ENCODE results near the gene GARNL3. TPM values are rescaled to one million over a fixed set of nuclear protein-coding genes. Genes with fewer than 3 reads are reported as not detected.

The GARNL3 gene
- total and polyA plus RNA-seq, 2 donors (not counting 3 experiments of a cell fraction or from before 2014, with no cell fraction given): 1.4 to 8.3 TPM

- Histone ChIP-seq H3K9me3 (replicated peaks; ENCODE audit: control insufficient read depth, insufficient read depth, low read length) (no peaks in the 10 kb centered on the region), H2AFZ (ENCODE audit: low read depth, low read length) (no peak overlapping the region), H4K20me1 (replicated peaks; ENCODE audit: control insufficient read depth, extremely low read depth, insufficient read depth, low read length) (no peaks in the 10 kb centered on the region), H3K4me3 (replicated peaks in 1 of 3; ENCODE audit: insufficient read depth in 1 of 3, low read depth in 1 of 3, low read length in 3 of 3) (no peak overlapping the region), H3K9me1 (replicated peaks; ENCODE audit: control insufficient read depth, extremely low read depth, insufficient read depth, low read length) (no peaks in the 10 kb centered on the region), H3K36me3 (ENCODE audit: control insufficient read depth in 2 of 2, extremely low read depth in 1 of 2, insufficient read depth in 2 of 2, low read length in 2 of 2) (no peaks in the 10 kb centered on the region), H3K9ac (replicated peaks; ENCODE audit: extremely low read depth, insufficient read depth, low read length) (no peak overlapping the region), H3K27ac (ENCODE audit: insufficient read depth, low read depth, low read length) (no peak overlapping the region), H3K79me2 (ENCODE audit: control insufficient read depth, insufficient read depth, low read length) (no peaks in the 10 kb centered on the region), H3K4me2 (ENCODE audit: insufficient read depth, low read length) (no peak overlapping the region), H3K27me3 (ENCODE audit: control insufficient read depth in 2 of 2, insufficient read depth in 2 of 2, low read length in 2 of 2) (no peaks in the 10 kb centered on the region), H3K4me1 (ENCODE audit: control insufficient read depth, extremely low read depth, insufficient read depth, low read length) (no peaks in the 10 kb centered on the region)
- no TSS peak for BruUV-seq (replicated peaks)
- POLR2A ChIA-PET: no interaction called here
- DNase-seq (ENCODE audit: low read depth, low spot score): no peak
- no peak for FAIRE-seq
- TF ChIP-seq MAX (IDR thresholded peaks at IDR 0.05; ENCODE audit: insufficient read depth, insufficient read length) (no peak), JUN (IDR thresholded peaks at IDR 0.05; ENCODE audit: borderline replicate concordance, insufficient read depth, insufficient read length, low read depth) (no peak), CTCF (IDR thresholded peaks at IDR 0.05; ENCODE audit: extremely low read depth in 1 of 2, insufficient read depth in 1 of 2, low read depth in 1 of 2, low read length in 2 of 2) (no peak), POLR2A (IDR thresholded peaks at IDR 0.05; ENCODE audit: low read depth, low read length) (no peak), EZH2 (IDR thresholded peaks at IDR 0.05; ENCODE audit: borderline replicate concordance, low read depth, low read length, severe bottlenecking) (no peak), FOS (IDR thresholded peaks at IDR 0.05; ENCODE audit: borderline replicate concordance, insufficient read depth, low read length) (no peak)
- dilution Hi-C loops (cut with MboI; ENCODE audit: extremely low pct_ligation_motif_present, low sequenced_read_pairs): no loop called here
- intact Hi-C loops (cut with micrococcal nuclease): no loop called here
- CTCF ChIA-PET: no interaction called here
Observed at GRCh38 chr9:127295005-127295404, 30.4 kb downstream of the GARNL3 start.
